PC-3 (cell line): ENCODE results near the gene PIH1D1. TPM values are rescaled to one million over a fixed set of nuclear protein-coding genes. Genes with fewer than 3 reads are reported as not detected.

Experiments
- ATAC-seq: fragments of 200-7000 bp; cut with Tn5 transposase; 2 replicates; pipeline ENCODE4 v1.9.1; 2020; ENCODE audit warnings: mild to moderate bottlenecking, moderate library complexity
- BruUV-seq: library from RNA; stranded (reverse); fragments of 400-500 nt; replicated peaks from 2 replicates; lab custom pipeline; 2021; lab: Mats Ljungman, UMichigan
- CTCF ChIA-PET: fragments of 300-600 bp; sonication (Branson Sonifier 250); formaldehyde crosslinking; loops from one replicate; lab custom pipeline; 2022; ENCODE audit warnings: antibody characterized with exemption; lab: Charles Lee
- POLR2A ChIA-PET: fragments of 300-600 bp; sonication (Branson Sonifier 250); formaldehyde crosslinking; loops from one replicate; lab custom pipeline; 2022; ENCODE audit warnings: antibody characterized with exemption; ENCODE audit not compliant: unreplicated experiment; lab: Charles Lee
- DNase-seq: peaks from one replicate; pipeline ENCODE4 v3.0.0-alpha.2; 2015
- H2AFZ ChIP-seq: fragments of 300-600 bp; sonication (generic); 2 replicates; pipeline ENCODE4 v1.6.0; 2016; ENCODE audit warnings: antibody characterized with exemption, low read length
- H3F3A ChIP-seq: fragments of 300-600 bp; sonication (generic); one replicate; pipeline ENCODE4 v1.6.0; 2017; ENCODE audit warnings: antibody characterized with exemption, low read length, control low read depth, mild to moderate bottlenecking; ENCODE audit not compliant: unreplicated experiment
- H3K27ac ChIP-seq: fragments of 300-600 bp; sonication (generic); 2 replicates; pipeline ENCODE4 v1.5.1; 2016; ENCODE audit warnings: mild to moderate bottlenecking, low read length
- H3K27me3 ChIP-seq: fragments of 300-600 bp; sonication (generic); 2 replicates; pipeline ENCODE4 v1.6.1; 2016; ENCODE audit warnings: low read length, mixed read lengths
- H3K36me3 ChIP-seq: fragments of 300-600 bp; sonication (generic); 2 replicates; pipeline ENCODE4 v1.6.1; 2016; ENCODE audit warnings: low read depth, mixed run types, low read length, mixed read lengths
- H3K4me1 ChIP-seq: fragments of 300-600 bp; sonication (generic); 2 replicates; pipeline ENCODE4 v1.5.1; 2016; ENCODE audit warnings: low read length; ENCODE audit not compliant: insufficient read depth
- H3K4me2 ChIP-seq: fragments of 300-600 bp; sonication (generic); 2 replicates; pipeline ENCODE4 v1.6.0; 2016; ENCODE audit warnings: low read length
- H3K4me3 ChIP-seq: fragments of 300-600 bp; sonication (generic); 2 replicates; pipeline ENCODE4 v1.5.1; 2016; ENCODE audit warnings: mild to moderate bottlenecking, low read length, mixed read lengths
- H3K79me2 ChIP-seq: fragments of 300-600 bp; sonication (generic); 2 replicates; pipeline ENCODE4 v1.6.1; 2017; ENCODE audit warnings: low read length, mixed read lengths
- H3K9ac ChIP-seq: fragments of 300-600 bp; sonication (generic); 2 replicates; pipeline ENCODE4 v1.6.0; 2016; ENCODE audit warnings: mild to moderate bottlenecking, low read length
- H3K9me2 ChIP-seq: fragments of 300-600 bp; sonication (generic); replicated peaks from 2 replicates; pipeline ENCODE4 v1.6.1; 2016; ENCODE audit warnings: mixed run types, low read length, mixed read lengths
- H3K9me3 ChIP-seq: fragments of 300-600 bp; sonication (generic); 2 replicates; pipeline ENCODE4 v1.6.1; 2016; ENCODE audit warnings: low read length, mixed read lengths
- H4K20me1 ChIP-seq: fragments of 300-600 bp; sonication (generic); 2 replicates; pipeline ENCODE4 v1.6.1; 2016; ENCODE audit warnings: low read length, mixed read lengths
- EZH2 ChIP-seq: fragments of 300-600 bp; sonication (generic); IDR thresholded peaks from one replicate; pipeline ENCODE4 v1.6.1; 2017; ENCODE audit warnings: antibody characterized with exemption, mild to moderate bottlenecking, low read length; ENCODE audit not compliant: unreplicated experiment
- EZH2phosphoT487 ChIP-seq: fragments of 300-600 bp; sonication (generic); IDR thresholded peaks from 2 replicates; pipeline ENCODE4 v1.6.1; 2018; ENCODE audit warnings: mild to moderate bottlenecking, antibody characterized with exemption, low read length, borderline replicate concordance
- intact Hi-C: fragments of 100-400 bp; cut with micrococcal nuclease; formaldehyde crosslinking; loops from 2 replicates; pipeline ENCODE4 v1.9.0; 2023
- total RNA-seq: library from RNA; depleted of rRNA; stranded (reverse); fragments of >200 nt; gene quantifications from 2 replicates; pipeline ENCODE4 v1.2.3, GENCODE V29; 2014
- TF ChIP-seq, protein P1 (sequence below): fragments of 300-600 bp; sonication (generic); conservative IDR thresholded peaks from 2 replicates; pipeline ENCODE4 v1.5.1; 2017; ENCODE audit warnings: antibody characterized with exemption, low read depth, mild to moderate bottlenecking, low read length

PIH1D1 gene
- total RNA-seq, 1 experiment from 2014 or later: 171 TPM

DNA sequence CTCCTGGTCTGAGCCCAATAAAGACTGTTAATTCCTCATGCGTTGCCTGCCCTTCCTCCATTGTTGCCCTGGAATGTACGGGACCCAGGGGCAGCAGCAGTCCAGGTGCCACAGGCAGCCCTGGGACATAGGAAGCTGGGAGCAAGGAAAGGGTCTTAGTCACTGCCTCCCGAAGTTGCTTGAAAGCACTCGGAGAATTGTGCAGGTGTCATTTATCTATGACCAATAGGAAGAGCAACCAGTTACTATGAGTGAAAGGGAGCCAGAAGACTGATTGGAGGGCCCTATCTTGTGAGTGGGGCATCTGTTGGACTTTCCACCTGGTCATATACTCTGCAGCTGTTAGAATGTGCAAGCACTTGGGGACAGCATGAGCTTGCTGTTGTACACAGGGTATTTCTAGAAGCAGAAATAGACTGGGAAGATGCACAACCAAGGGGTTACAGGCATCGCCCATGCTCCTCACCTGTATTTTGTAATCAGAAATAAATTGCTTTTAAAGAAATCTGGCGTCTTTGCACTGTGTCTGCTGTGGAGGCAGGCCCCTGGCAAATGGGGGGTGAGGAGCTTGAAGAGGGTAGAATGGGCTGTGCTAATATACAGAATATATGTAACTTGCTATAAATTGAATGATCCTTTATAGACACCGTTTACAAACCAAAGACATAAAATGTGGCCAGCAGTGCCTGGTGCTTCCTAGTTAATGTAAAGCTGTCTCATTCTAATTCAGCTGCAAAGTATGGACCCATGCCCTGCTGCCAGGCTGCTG, 40.4 kb upstream of the PIH1D1 start:
- Histone ChIP-seq H3K4me3 (no peak overlapping the region), H3K4me1 (peaks cover 16% of the 10 kb centered on the region; the same call in 1 of the 2 replicates), H3K9ac (no peak overlapping the region), H3K79me2 (peaks cover 46% of the 10 kb centered on the region), H3K9me2 (no peaks in the 10 kb centered on the region), H3K27me3 (no peaks in the 10 kb centered on the region), H3K36me3 (peaks cover 53% of the 10 kb centered on the region), H4K20me1 (peaks cover 41% of the 10 kb centered on the region), H3K4me2 (no peak overlapping the region), H3K27ac (no peak overlapping the region), H3F3A (peaks cover 54% of the 10 kb centered on the region), H2AFZ (no peak overlapping the region), H3K9me3 (no peaks in the 10 kb centered on the region)
- DNase-seq (no peak), ATAC-seq (no peak)
- ChIA-PET POLR2A (no interaction called here), CTCF (no interaction called here)
- TF ChIP-seq, protein P1, sequence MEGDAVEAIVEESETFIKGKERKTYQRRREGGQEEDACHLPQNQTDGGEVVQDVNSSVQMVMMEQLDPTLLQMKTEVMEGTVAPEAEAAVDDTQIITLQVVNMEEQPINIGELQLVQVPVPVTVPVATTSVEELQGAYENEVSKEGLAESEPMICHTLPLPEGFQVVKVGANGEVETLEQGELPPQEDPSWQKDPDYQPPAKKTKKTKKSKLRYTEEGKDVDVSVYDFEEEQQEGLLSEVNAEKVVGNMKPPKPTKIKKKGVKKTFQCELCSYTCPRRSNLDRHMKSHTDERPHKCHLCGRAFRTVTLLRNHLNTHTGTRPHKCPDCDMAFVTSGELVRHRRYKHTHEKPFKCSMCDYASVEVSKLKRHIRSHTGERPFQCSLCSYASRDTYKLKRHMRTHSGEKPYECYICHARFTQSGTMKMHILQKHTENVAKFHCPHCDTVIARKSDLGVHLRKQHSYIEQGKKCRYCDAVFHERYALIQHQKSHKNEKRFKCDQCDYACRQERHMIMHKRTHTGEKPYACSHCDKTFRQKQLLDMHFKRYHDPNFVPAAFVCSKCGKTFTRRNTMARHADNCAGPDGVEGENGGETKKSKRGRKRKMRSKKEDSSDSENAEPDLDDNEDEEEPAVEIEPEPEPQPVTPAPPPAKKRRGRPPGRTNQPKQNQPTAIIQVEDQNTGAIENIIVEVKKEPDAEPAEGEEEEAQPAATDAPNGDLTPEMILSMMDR: no peak
- TF ChIP-seq EZH2 (no peak), EZH2phosphoT487 (no peak)
- BruUV-seq: no TSS peak
- intact Hi-C loops: no loop called here

- H3K27ac ChIP-seq: no peak overlapping the region
- intact Hi-C loops: no loop called here
- peaks cover 49% of the 10 kb centered on the region for H3K36me3 ChIP-seq
- CTCF ChIA-PET: no interaction called here
- no peaks in the 10 kb centered on the region for H3K9me3 ChIP-seq
- H3K4me1 ChIP-seq: peaks cover 16% of the 10 kb centered on the region; the same call in 1 of the 2 replicates
- H3K9me2 ChIP-seq: no peaks in the 10 kb centered on the region
- POLR2A ChIA-PET: no interaction called here
- H3K79me2 ChIP-seq: peaks cover 38% of the 10 kb centered on the region
- ATAC-seq: no peak
- no TSS peak for BruUV-seq
- H2AFZ ChIP-seq: no peak overlapping the region
- peaks cover 54% of the 10 kb centered on the region for H3F3A ChIP-seq
- peaks cover 41% of the 10 kb centered on the region for H4K20me1 ChIP-seq
- H3K4me2 ChIP-seq: no peak overlapping the region
- no peak overlapping the region for H3K4me3 ChIP-seq
- TF ChIP-seq, protein P1: no peak
- TF ChIP-seq EZH2phosphoT487: no peak
- H3K27me3 ChIP-seq: no peaks in the 10 kb centered on the region
- no peak overlapping the region for H3K9ac ChIP-seq
- DNase-seq: no peak
These were observed 39.6 kb upstream of the PIH1D1 start for GRCh38 chr19:49491030-49491803.
